Neuronal stem cell (in vitro differentiated cells): ENCODE measurements around the gene CNN3.
"Not testable (repeated sequence)": the region's sequence is repeated elsewhere in the genome, so short reads cannot be mapped to it uniquely, and the experiment has no call there.

Source experiments
- DNase-seq: peaks from one replicate; pipeline ENCODE4 v3.0.0-alpha.2; 2013; ENCODE audit warnings: low spot score
- H2AFZ ChIP-seq: one replicate; pipeline ENCODE4 v1.6.1; 2013; ENCODE audit warnings: mild to moderate bottlenecking, low read length, inconsistent platforms
- H2AK5ac ChIP-seq: 2 replicates; pipeline ENCODE4 v1.6.1; 2013; ENCODE audit warnings: low read depth, mild to moderate bottlenecking, inconsistent platforms, low read length, moderate library complexity, mixed read lengths
- H2BK120ac ChIP-seq: 2 replicates; pipeline ENCODE4 v1.6.1; 2013; ENCODE audit warnings: low read depth, mild to moderate bottlenecking, inconsistent platforms, low read length, moderate library complexity, mixed read lengths
- H2BK12ac ChIP-seq: one replicate; pipeline ENCODE4 v1.6.1; 2013; ENCODE audit warnings: low read length, inconsistent platforms
- H2BK15ac ChIP-seq: 2 replicates; pipeline ENCODE4 v1.6.1; 2013; ENCODE audit warnings: mild to moderate bottlenecking, low read length, inconsistent platforms, mixed read lengths
- H2BK5ac ChIP-seq: one replicate; pipeline ENCODE4 v1.6.1; 2013; ENCODE audit warnings: inconsistent platforms, mild to moderate bottlenecking, low read length, moderate library complexity
- H3K14ac ChIP-seq: one replicate; pipeline ENCODE4 v1.6.1; 2013; ENCODE audit warnings: low read length, inconsistent platforms
- H3K18ac ChIP-seq: 2 replicates; pipeline ENCODE4 v1.6.1; 2013; ENCODE audit warnings: low read length, inconsistent platforms
- H3K23ac ChIP-seq: 2 replicates; pipeline ENCODE4 v1.6.1; 2013; ENCODE audit warnings: low read depth, mild to moderate bottlenecking, mixed read lengths, low read length, inconsistent platforms; ENCODE audit not compliant: poor library complexity
- H3K27ac ChIP-seq: replicated peaks from 3 replicates; pipeline ENCODE4 v1.5.1; 2013; ENCODE audit warnings: low read length, inconsistent platforms
- H3K27me3 ChIP-seq, 3 experiments: 2 replicates each; pipeline ENCODE4 v1.6.1; 2013; ENCODE audit warnings: low read length in 3 of 3, mild to moderate bottlenecking in 2 of 3, inconsistent platforms in 1 of 3, low read depth in 1 of 3, mixed read lengths in 1 of 3, moderate library complexity in 1 of 3; ENCODE audit not compliant: control insufficient read depth in 3 of 3, insufficient read depth in 3 of 3
- H3K36me3 ChIP-seq, 2 donors: replicated peaks in 1 of 2; 2 replicates each; pipeline ENCODE4 v1.6.1; 2013; ENCODE audit warnings: low read length in 2 of 2; ENCODE audit not compliant: control insufficient read depth in 2 of 2, insufficient read depth in 2 of 2
- H3K4ac ChIP-seq: 2 replicates; pipeline ENCODE4 v1.6.1; 2013; ENCODE audit warnings: inconsistent platforms, mild to moderate bottlenecking, low read length, moderate library complexity
- H3K4me1 ChIP-seq, 2 donors: 1 replicate in 1 of 2; 2 replicates in 1 of 2; pipeline ENCODE4 v1.6.1; 2013; ENCODE audit warnings: low read length in 2 of 2, low read depth in 1 of 2; ENCODE audit not compliant: control insufficient read depth in 2 of 2, insufficient read depth in 1 of 2
- H3K4me2 ChIP-seq: one replicate; pipeline ENCODE4 v1.6.1; 2013; ENCODE audit warnings: mild to moderate bottlenecking, low read length, inconsistent platforms; ENCODE audit not compliant: insufficient read depth, poor library complexity, severe bottlenecking
- H3K4me3 ChIP-seq, 2 donors: 2 replicates each; pipeline ENCODE4 v1.5.1; 2013; ENCODE audit warnings: low read length in 2 of 2, mild to moderate bottlenecking in 2 of 2, inconsistent platforms in 1 of 2, moderate library complexity in 1 of 2
- H3K79me1 ChIP-seq: one replicate; pipeline ENCODE4 v1.6.1; 2013; ENCODE audit warnings: low read depth, mild to moderate bottlenecking, inconsistent platforms, low read length, moderate library complexity
- H3K9ac ChIP-seq: one replicate; pipeline ENCODE4 v1.6.1; 2013; ENCODE audit warnings: mild to moderate bottlenecking, low read depth, low read length, inconsistent platforms; ENCODE audit not compliant: poor library complexity
- H3K9me3 ChIP-seq, 2 donors: replicated peaks in 1 of 2; 2 replicates each; pipeline versions ENCODE3 to v1.6.1; 2013; ENCODE audit warnings: low read length in 2 of 2, mild to moderate bottlenecking in 2 of 2, inconsistent platforms in 1 of 2, low read depth in 1 of 2, mixed read lengths in 1 of 2, moderate library complexity in 1 of 2; ENCODE audit not compliant: control insufficient read depth in 2 of 2, insufficient read depth in 1 of 2
- H4K8ac ChIP-seq: one replicate; pipeline ENCODE4 v1.6.1; 2013; ENCODE audit warnings: low read depth, mild to moderate bottlenecking, inconsistent platforms, low read length, moderate library complexity
- H4K91ac ChIP-seq: one replicate; pipeline ENCODE4 v1.6.1; 2013; ENCODE audit warnings: low read length, low read depth, mild to moderate bottlenecking, inconsistent platforms; ENCODE audit not compliant: poor library complexity
- WGBS, 2 donors: extraction: QIAGEN DNeasy Blood & Tissue Kit; methylation state at CpG; one replicate each; pipeline ENCODE4 v1.1.7; 2013; ENCODE audit warnings: missing lambda C conversion rate in 2 of 2, mixed read lengths in 1 of 2; ENCODE audit not compliant: insufficient read length in 2 of 2, insufficient replicate concordance in 1 of 2; ENCODE audit errors: extremely low coverage in 2 of 2; 5-methylcytosine and 5-hydroxymethylcytosine counted together

Gene CNN3

GRCh38 chr1:94942171-94943128 lies 15.5 kb upstream of the CNN3 start:
- DNase-seq = no peak
- no peak overlapping the region for H2AFZ ChIP-seq
- H4K8ac ChIP-seq = no peak overlapping the region
- H2BK5ac ChIP-seq = no peak overlapping the region
- no peak overlapping the region for H4K91ac ChIP-seq
- no peak overlapping the region for H3K18ac ChIP-seq
- H3K36me3 ChIP-seq = peaks cover 0 to 5% of the 10 kb centered on the region in 2 donors
- no peak overlapping the region for H3K4me2 ChIP-seq
- no peaks in the 10 kb centered on the region for H3K79me1 ChIP-seq
- peaks cover 0 to 5% of the 10 kb centered on the region in 2 donors for H3K9me3 ChIP-seq
- no peak overlapping the region for H3K14ac ChIP-seq
- peaks cover 0 to 6% of the 10 kb centered on the region in 2 donors for H3K4me1 ChIP-seq
- H3K27me3 ChIP-seq = no peaks in the 10 kb centered on the region
- no peak overlapping the region for H3K4ac ChIP-seq
- no peak overlapping the region for H3K23ac ChIP-seq
- H3K4me3 ChIP-seq = no peak overlapping the region
- H2AK5ac ChIP-seq = no peak overlapping the region
- no peak overlapping the region for H2BK120ac ChIP-seq
- H3K27ac ChIP-seq = no peak overlapping the region
- H2BK15ac ChIP-seq = no peak overlapping the region
- H3K9ac ChIP-seq = no peak overlapping the region
- no peak overlapping the region for H2BK12ac ChIP-seq
- no CpG with 5 or more reads among the region's 8 CpGs for WGBS, 2 donors

- H3K27me3 ChIP-seq, H3K79me1 ChIP-seq, DNase-seq, H3K4me3 ChIP-seq, H2BK12ac ChIP-seq, H3K4ac ChIP-seq, H3K9ac ChIP-seq, H3K23ac ChIP-seq, H2BK120ac ChIP-seq, H3K36me3 ChIP-seq, H4K8ac ChIP-seq, H3K4me2 ChIP-seq, H3K14ac ChIP-seq, H2BK5ac ChIP-seq, H3K4me1 ChIP-seq, H2AK5ac ChIP-seq, H3K9me3 ChIP-seq, H4K91ac ChIP-seq, H3K27ac ChIP-seq, H2AFZ ChIP-seq, H3K18ac ChIP-seq, H2BK15ac ChIP-seq: not testable (repeated sequence)
- no CpG with 5 or more reads among the region's 1 CpG for WGBS, 2 donors
Measured at GRCh38 chr1:94941480-94941879, 14.6 kb upstream of the CNN3 start.

- Histone ChIP-seq H4K91ac (no peak overlapping the region), H3K27me3 (no peaks in the 10 kb centered on the region), H2AK5ac (no peak overlapping the region), H2BK120ac (no peak overlapping the region), H2BK15ac (no peak overlapping the region), H3K36me3 (peaks cover 0 to 5% of the 10 kb centered on the region in 2 donors), H4K8ac (no peak overlapping the region), H3K4me1 (peaks cover 6 to 9% of the 10 kb centered on the region in 2 donors), H3K4ac (no peak overlapping the region), H3K79me1 (no peaks in the 10 kb centered on the region), H3K4me2 (no peak overlapping the region), H2AFZ (no peak overlapping the region), H3K23ac (no peak overlapping the region), H3K14ac (no peak overlapping the region), H3K27ac (no peak overlapping the region), H3K4me3 (no peak overlapping the region), H3K18ac (no peak overlapping the region), H3K9ac (no peak overlapping the region), H3K9me3 (peaks cover 0 to 5% of the 10 kb centered on the region in 2 donors), H2BK5ac (no peak overlapping the region), H2BK12ac (no peak overlapping the region)
- no CpG with 5 or more reads among the region's 3 CpGs for WGBS, 2 donors
- DNase-seq = no peak
Measured at GRCh38 chr1:94940738-94941137, 13.8 kb upstream of the CNN3 start.

- H3K23ac ChIP-seq = no peak overlapping the region
- H2AFZ ChIP-seq = no peak overlapping the region
- H2BK5ac ChIP-seq = no peak overlapping the region
- no peak overlapping the region for H2BK120ac ChIP-seq
- H2BK12ac ChIP-seq = no peak overlapping the region
- DNase-seq = no peak
- H4K91ac ChIP-seq = no peak overlapping the region
- H3K4me1 ChIP-seq = peaks cover 6 to 9% of the 10 kb centered on the region in 2 donors
- no peak overlapping the region for H4K8ac ChIP-seq
- H2BK15ac ChIP-seq = no peak overlapping the region
- H3K36me3 ChIP-seq = peaks cover 2 to 17% of the 10 kb centered on the region in 2 donors
- no peak overlapping the region for H3K4me2 ChIP-seq
- H3K79me1 ChIP-seq = no peaks in the 10 kb centered on the region
- no peak overlapping the region for H2AK5ac ChIP-seq
- no peaks in the 10 kb centered on the region for H3K9me3 ChIP-seq
- no peak overlapping the region for H3K14ac ChIP-seq
- H3K27ac ChIP-seq = no peak overlapping the region
- no peak overlapping the region for H3K18ac ChIP-seq
- no peak overlapping the region for H3K4me3 ChIP-seq
- WGBS, 2 donors = no CpG with 5 or more reads among the region's 1 CpG
- no peaks in the 10 kb centered on the region for H3K27me3 ChIP-seq
- H3K9ac ChIP-seq = no peak overlapping the region
- no peak overlapping the region for H3K4ac ChIP-seq
Measured at GRCh38 chr1:94937820-94938219, 10.9 kb upstream of the CNN3 start.
